Breast epithelium (tissue), 4 donors: ENCODE measurements around the gene CDON. TPM values are rescaled to one million over a fixed set of nuclear protein-coding genes. Genes with fewer than 3 reads are reported as not detected.

Source experiments
- DNase-seq, 2 donors: peaks; one replicate each; pipeline ENCODE4 v3.0.0-alpha.2; 2019; ENCODE audit warnings: low spot score in 2 of 2
- H3K27ac ChIP-seq, 2 donors: fragments of 200-600 bp; sonication (generic) in 1 of 2; one replicate each; pipeline ENCODE4 v1.5.1; 2016 to 2019; ENCODE audit warnings: mild to moderate bottlenecking in 1 of 2
- H3K27me3 ChIP-seq, 2 donors: fragments of 200-600 bp; sonication (generic) in 1 of 2; one replicate each; pipeline versions ENCODE4 v1.5.1 to v1.6.0; 2017 to 2019; ENCODE audit warnings: control low read depth in 1 of 2, mild to moderate bottlenecking in 1 of 2
- H3K36me3 ChIP-seq: fragments of 200-600 bp; one replicate; pipeline ENCODE4 v1.5.1; 2019
- H3K4me1 ChIP-seq, 2 donors: fragments of 200-600 bp; sonication (generic); one replicate each; pipeline ENCODE4 v1.5.1; 2016 to 2019; ENCODE audit warnings: control low read depth in 1 of 2
- H3K4me3 ChIP-seq, 3 donors: fragments of 200-600 bp; sonication (generic); 1 replicate in 2 of 3; 2 replicates in 1 of 3; pipeline ENCODE4 v1.5.1; 2016 to 2019; ENCODE audit warnings: mild to moderate bottlenecking in 3 of 3, moderate library complexity in 2 of 3
- H3K9me3 ChIP-seq, 2 donors: fragments of 200-600 bp; sonication (generic) in 1 of 2; one replicate each; pipeline ENCODE4 v1.5.1; 2016 to 2019; ENCODE audit warnings: control low read depth in 1 of 2
- POLR2A ChIP-seq: fragments of 450-650 bp; IDR thresholded peaks from one replicate; pipeline ENCODE4 v1.6.1; 2016; ENCODE audit warnings: antibody characterized with exemption, mild to moderate bottlenecking, moderate library complexity
- POLR2AphosphoS5 ChIP-seq, 3 donors: sonication (generic); formaldehyde crosslinking; IDR thresholded peaks; one replicate each; pipeline ENCODE4 v1.6.1; 2017; ENCODE audit warnings: antibody characterized with exemption in 3 of 3
- intact Hi-C: fragments of 100-400 bp; cut with DNase I; formaldehyde crosslinking; loops from one replicate; pipeline ENCODE4 v1.15.1; 2023; ENCODE audit warnings: low total_unique reads
- total RNA-seq, 3 donors: library from RNA; depleted of rRNA; stranded (reverse); fragments of >200 nt; gene quantifications; one replicate each; pipeline ENCODE4 v1.1.0, GENCODE V29; 2016
- TF ChIP-seq, protein P1 (sequence below), 3 donors: fragments of 450-650 bp; IDR thresholded peaks; one replicate each; pipeline ENCODE4 v1.5.1; 2016 to 2017; ENCODE audit warnings: antibody characterized with exemption in 3 of 3, mild to moderate bottlenecking in 3 of 3, moderate library complexity in 3 of 3

CDON gene
- total RNA-seq, 3 donors from 2014 or later, result 14.9 to 29.3 (median 26.5) TPM

DNA sequence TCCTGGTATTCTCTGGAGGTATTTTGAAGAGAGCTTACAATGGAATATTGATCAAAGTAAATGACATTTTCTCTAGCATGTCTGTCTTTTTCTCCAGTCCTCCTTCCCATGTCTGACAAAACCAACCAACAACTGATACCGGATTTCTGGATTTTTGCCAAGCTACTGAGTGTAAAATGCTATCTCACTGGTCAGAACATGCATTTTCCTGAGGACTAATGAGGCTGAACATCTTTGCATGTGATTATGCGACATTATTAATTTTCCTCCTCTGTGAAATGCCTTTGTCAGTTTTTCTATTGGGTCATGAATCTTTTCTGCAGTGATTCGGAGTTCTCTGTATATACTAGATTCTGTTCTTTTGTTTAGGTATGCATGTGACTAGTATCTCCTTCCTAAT, 51.4 kb downstream of the CDON start:
- Histone ChIP-seq H3K36me3 (no peaks in the 10 kb centered on the region), H3K4me1 (no peaks in the 10 kb centered on the region), H3K9me3 (no peaks in the 10 kb centered on the region), H3K27me3 (no peaks in the 10 kb centered on the region), H3K4me3 (no peak overlapping the region), H3K27ac (no peak overlapping the region)
- intact Hi-C loops, result no loop called here
- no peak for DNase-seq
- TF ChIP-seq POLR2AphosphoS5 (IDR thresholded peaks at IDR 0.05) (no peak), POLR2A (no peak)
- TF ChIP-seq, protein P1, sequence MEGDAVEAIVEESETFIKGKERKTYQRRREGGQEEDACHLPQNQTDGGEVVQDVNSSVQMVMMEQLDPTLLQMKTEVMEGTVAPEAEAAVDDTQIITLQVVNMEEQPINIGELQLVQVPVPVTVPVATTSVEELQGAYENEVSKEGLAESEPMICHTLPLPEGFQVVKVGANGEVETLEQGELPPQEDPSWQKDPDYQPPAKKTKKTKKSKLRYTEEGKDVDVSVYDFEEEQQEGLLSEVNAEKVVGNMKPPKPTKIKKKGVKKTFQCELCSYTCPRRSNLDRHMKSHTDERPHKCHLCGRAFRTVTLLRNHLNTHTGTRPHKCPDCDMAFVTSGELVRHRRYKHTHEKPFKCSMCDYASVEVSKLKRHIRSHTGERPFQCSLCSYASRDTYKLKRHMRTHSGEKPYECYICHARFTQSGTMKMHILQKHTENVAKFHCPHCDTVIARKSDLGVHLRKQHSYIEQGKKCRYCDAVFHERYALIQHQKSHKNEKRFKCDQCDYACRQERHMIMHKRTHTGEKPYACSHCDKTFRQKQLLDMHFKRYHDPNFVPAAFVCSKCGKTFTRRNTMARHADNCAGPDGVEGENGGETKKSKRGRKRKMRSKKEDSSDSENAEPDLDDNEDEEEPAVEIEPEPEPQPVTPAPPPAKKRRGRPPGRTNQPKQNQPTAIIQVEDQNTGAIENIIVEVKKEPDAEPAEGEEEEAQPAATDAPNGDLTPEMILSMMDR (IDR thresholded peaks at IDR 0.05), result no peak

DNA sequence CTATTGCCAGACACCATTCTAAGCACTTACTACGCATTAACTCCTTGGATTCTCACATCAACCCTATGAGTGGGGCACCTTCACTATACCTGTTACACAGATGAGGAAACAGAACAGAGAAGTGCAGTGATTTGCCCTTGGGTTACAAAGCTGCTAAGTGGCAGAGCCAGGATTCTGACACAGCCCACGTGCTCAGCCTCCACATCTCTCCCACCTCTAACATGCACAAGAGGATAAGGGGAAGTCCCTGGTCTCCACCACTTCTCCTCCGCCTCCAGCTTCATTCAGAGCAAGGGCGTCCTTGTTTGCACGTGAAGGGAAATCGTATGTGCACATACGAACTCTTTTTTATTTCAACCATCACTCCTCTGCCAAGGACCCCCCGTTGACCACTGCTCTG, 53.7 kb downstream of the CDON start:
- TF ChIP-seq POLR2A, result no peak
- TF ChIP-seq POLR2AphosphoS5 (IDR thresholded peaks at IDR 0.05), result no peak
- TF ChIP-seq, protein P1 (IDR thresholded peaks at IDR 0.05), result no peak
- Histone ChIP-seq H3K4me1 (no peaks in the 10 kb centered on the region), H3K36me3 (no peaks in the 10 kb centered on the region), H3K27ac (no peak overlapping the region), H3K4me3 (no peak overlapping the region), H3K9me3 (no peaks in the 10 kb centered on the region), H3K27me3 (no peaks in the 10 kb centered on the region)
- intact Hi-C loops, result no loop called here
- DNase-seq, result no peak

GRCh38 chr11:126007238-126007637, 55.4 kb downstream of the CDON start:
- no peak overlapping the region for H3K4me3 ChIP-seq
- no peak overlapping the region for H3K27ac ChIP-seq
- intact Hi-C loops, result no loop called here
- TF ChIP-seq, protein P1 (IDR thresholded peaks at IDR 0.05), result no peak
- TF ChIP-seq POLR2A (no peak), POLR2AphosphoS5 (IDR thresholded peaks at IDR 0.05) (no peak)
- no peak for DNase-seq
- H3K27me3 ChIP-seq, result no peaks in the 10 kb centered on the region
- H3K36me3 ChIP-seq, result no peaks in the 10 kb centered on the region
- no peaks in the 10 kb centered on the region for H3K9me3 ChIP-seq
- no peaks in the 10 kb centered on the region for H3K4me1 ChIP-seq

DNA sequence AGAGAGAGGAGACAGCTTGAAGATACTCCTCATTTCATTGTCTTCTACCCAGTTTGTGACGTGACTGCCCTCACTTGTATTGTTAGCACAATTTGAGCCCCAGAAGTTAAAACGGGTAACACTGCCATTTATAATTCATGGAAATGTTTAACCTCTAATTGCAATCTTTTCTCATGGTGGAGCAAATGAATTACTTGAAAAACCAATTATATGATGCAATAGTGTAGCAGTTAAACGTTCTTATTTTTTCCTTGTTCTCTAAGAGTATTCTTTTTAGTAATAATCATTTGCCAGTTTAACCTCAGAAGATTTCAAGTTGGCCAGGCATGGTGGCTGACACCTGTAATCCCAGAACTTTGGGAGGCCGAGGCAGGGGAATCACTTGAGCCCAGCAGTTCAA, 56.6 kb downstream of the CDON start:
- no peak for DNase-seq
- Histone ChIP-seq H3K27ac (no peak overlapping the region), H3K27me3 (no peaks in the 10 kb centered on the region), H3K4me1 (no peaks in the 10 kb centered on the region), H3K9me3 (no peaks in the 10 kb centered on the region), H3K4me3 (no peak overlapping the region), H3K36me3 (no peaks in the 10 kb centered on the region)
- intact Hi-C loops, result no loop called here
- TF ChIP-seq POLR2AphosphoS5 (IDR thresholded peaks at IDR 0.05) (no peak), POLR2A (no peak)
- TF ChIP-seq, protein P1 (IDR thresholded peaks at IDR 0.05), result no peak

DNA sequence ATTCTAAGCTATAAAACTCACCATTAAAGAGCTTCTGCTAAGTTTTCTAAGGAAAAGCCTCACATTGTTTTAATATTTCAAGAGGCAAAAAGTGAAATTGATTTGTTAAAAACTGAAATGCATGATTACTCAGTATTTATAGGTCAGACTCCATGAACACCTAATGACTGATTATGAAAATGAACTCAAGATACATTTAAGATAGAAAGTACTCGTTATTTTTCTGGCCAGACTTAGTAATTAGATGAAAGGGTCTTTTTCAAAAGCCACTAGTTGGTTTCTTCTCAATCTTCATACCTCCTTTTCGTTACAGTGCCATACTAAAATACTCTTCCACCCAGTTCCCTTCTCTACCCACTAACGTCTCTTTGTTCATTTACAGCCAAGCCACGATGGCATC, 60.5 kb downstream of the CDON start:
- no peaks in the 10 kb centered on the region for H3K4me1 ChIP-seq
- no peaks in the 10 kb centered on the region for H3K27me3 ChIP-seq
- H3K9me3 ChIP-seq, result no peaks in the 10 kb centered on the region
- H3K36me3 ChIP-seq, result no peaks in the 10 kb centered on the region
- intact Hi-C loops, result no loop called here
- TF ChIP-seq, protein P1 (IDR thresholded peaks at IDR 0.05), result no peak
- TF ChIP-seq POLR2A, result no peak
- no peak for TF ChIP-seq POLR2AphosphoS5 (IDR thresholded peaks at IDR 0.05)
- H3K27ac ChIP-seq, result no peak overlapping the region
- no peak for DNase-seq
- no peak overlapping the region for H3K4me3 ChIP-seq
